ENCODE data around the gene INTS2. TPM values are rescaled to one million over a fixed set of nuclear protein-coding genes. Genes with fewer than 3 reads are reported as not detected.

INTS2 gene
- total RNA-seq, 1 donor from 2014 or later, result 12.7 TPM

DNA sequence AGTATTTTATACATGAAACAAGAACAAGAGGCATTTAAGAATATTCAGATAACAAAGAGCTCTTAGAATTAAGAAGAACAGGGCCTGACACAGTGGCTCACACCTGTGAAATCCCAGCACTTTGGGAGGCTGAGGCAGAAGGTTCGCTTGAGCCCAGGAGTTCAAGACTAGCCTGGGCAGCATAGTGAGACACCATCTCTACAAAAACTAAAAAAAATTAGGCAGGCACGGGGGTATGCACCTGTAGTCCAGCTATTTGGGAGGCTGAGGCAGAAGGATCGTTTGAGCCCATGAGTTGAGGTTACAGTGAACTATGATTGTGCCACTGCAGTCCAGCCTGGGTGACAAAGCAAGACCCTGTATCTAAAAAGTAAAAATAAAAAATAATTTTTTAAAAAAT is 52.0 kb downstream of the INTS2 start:
- no peaks in the 10 kb centered on the region for H3K27me3 ChIP-seq (ENCODE audit: low read depth)
- no peak overlapping the region for H3K27ac ChIP-seq
- H3K4me3 ChIP-seq, result no peak overlapping the region
- DNase-seq (no peak), ATAC-seq (no peak)
- H3K36me3 ChIP-seq, result peaks cover 73% of the 10 kb centered on the region
- TF ChIP-seq, protein P1, sequence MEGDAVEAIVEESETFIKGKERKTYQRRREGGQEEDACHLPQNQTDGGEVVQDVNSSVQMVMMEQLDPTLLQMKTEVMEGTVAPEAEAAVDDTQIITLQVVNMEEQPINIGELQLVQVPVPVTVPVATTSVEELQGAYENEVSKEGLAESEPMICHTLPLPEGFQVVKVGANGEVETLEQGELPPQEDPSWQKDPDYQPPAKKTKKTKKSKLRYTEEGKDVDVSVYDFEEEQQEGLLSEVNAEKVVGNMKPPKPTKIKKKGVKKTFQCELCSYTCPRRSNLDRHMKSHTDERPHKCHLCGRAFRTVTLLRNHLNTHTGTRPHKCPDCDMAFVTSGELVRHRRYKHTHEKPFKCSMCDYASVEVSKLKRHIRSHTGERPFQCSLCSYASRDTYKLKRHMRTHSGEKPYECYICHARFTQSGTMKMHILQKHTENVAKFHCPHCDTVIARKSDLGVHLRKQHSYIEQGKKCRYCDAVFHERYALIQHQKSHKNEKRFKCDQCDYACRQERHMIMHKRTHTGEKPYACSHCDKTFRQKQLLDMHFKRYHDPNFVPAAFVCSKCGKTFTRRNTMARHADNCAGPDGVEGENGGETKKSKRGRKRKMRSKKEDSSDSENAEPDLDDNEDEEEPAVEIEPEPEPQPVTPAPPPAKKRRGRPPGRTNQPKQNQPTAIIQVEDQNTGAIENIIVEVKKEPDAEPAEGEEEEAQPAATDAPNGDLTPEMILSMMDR (IDR thresholded peaks at IDR 0.05), result no peak
- no peaks in the 10 kb centered on the region for H3K9me3 ChIP-seq
- intact Hi-C loops (cut with DNase I), result no loop called here
- no peaks in the 10 kb centered on the region for H3K4me1 ChIP-seq

DNA sequence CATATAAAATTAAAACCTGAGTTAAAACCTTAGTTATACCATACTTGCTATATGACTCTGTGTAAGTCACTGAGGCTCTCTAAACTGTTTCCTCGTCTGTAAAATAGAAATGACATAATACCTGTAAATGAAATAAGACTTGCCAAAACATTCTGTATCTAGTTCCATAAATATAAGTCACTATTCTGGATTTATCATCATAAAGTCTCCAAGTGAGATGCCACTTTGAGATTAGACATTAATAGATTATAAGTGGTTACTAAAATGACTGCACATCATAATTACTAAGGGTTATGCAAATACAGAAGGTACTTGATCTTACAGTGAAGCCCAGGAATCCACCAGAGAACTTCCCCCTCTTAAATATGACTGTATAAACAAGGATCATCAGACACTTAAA is 52.5 kb downstream of the INTS2 start:
- H3K4me1 ChIP-seq, result no peaks in the 10 kb centered on the region
- DNase-seq, result no peak
- no peak overlapping the region for H3K4me3 ChIP-seq
- TF ChIP-seq, protein P1 (IDR thresholded peaks at IDR 0.05), result no peak
- H3K9me3 ChIP-seq, result no peaks in the 10 kb centered on the region
- H3K36me3 ChIP-seq, result peaks cover 72% of the 10 kb centered on the region
- H3K27me3 ChIP-seq (ENCODE audit: low read depth), result no peaks in the 10 kb centered on the region
- peak in 1 of 2 donors; percentile 54 for ATAC-seq
- H3K27ac ChIP-seq, result no peak overlapping the region
- intact Hi-C loops (cut with DNase I), result no loop called here

DNA sequence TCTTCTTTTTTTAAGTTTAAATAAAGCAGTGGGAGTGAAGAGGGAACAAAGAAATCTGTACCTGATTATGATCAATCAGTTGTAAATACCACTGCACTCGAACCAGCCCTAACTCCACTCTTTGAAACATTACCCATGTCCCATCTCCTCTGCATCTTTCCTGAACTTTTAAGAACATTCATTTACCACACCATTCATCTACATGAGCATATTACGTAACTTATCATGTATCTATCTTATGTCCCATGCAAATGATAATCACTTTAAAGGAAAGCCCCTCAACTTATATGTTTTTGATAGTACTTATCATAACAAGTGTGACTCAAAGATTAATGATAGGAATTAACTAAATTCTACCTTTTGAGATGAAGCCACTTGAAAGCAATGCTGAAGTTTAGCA is 53.7 kb downstream of the INTS2 start:
- Histone ChIP-seq H3K36me3 (peaks cover 76% of the 10 kb centered on the region), H3K9me3 (no peaks in the 10 kb centered on the region), H3K4me3 (no peak overlapping the region), H3K27me3 (ENCODE audit: low read depth) (no peaks in the 10 kb centered on the region), H3K27ac (no peak overlapping the region), H3K4me1 (no peaks in the 10 kb centered on the region)
- TF ChIP-seq, protein P1 (IDR thresholded peaks at IDR 0.05), result no peak
- no peak for DNase-seq
- intact Hi-C loops (cut with DNase I), result no loop called here
- no peak for ATAC-seq

DNA sequence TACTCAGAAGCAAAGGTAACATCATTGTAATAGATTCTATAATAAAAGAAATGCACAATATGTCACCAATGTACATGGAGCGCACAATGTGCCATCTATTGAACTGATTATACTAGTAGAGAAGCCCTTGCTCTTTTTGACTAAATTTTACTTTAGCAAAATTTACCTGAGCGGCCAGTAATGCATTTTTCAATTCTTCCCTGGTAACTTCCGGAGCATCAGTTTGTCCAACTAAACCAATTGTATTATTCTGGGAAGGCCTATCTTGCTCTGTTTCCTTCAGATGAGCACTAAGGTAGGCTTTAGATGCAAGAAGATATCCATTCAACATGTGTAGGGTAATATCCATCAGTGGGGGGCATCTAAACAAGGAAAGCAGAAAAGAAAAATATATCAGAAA is 55.7 kb downstream of the INTS2 start:
- H3K4me1 ChIP-seq, result no peaks in the 10 kb centered on the region
- TF ChIP-seq, protein P1 (IDR thresholded peaks at IDR 0.05), result no peak
- H3K9me3 ChIP-seq, result no peaks in the 10 kb centered on the region
- ATAC-seq (no peak), DNase-seq (no peak)
- no peaks in the 10 kb centered on the region for H3K27me3 ChIP-seq (ENCODE audit: low read depth)
- H3K36me3 ChIP-seq, result peaks cover 71% of the 10 kb centered on the region
- H3K27ac ChIP-seq, result no peak overlapping the region
- intact Hi-C loops (cut with DNase I), result no loop called here
- no peak overlapping the region for H3K4me3 ChIP-seq

DNA sequence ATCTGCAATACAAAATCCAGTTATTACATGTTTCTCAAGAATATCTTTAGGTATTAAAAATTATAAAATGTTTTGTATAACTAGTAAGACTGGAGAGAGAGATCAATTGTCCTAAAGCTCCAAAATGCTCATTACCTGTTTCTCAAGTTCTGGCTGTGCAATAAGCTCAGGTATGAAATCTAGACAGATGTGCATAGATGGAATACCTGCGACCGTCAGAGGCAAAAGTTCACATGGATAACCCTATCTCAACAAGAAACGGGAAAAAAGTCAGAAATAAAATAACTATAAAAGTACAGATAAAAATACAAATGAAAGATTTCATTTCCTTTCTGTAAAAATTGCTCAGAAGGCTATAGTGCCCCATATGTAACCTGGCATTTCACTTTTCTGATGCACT is 58.6 kb downstream of the INTS2 start:
- Histone ChIP-seq H3K36me3 (peaks cover 50% of the 10 kb centered on the region), H3K27ac (no peak overlapping the region), H3K9me3 (no peaks in the 10 kb centered on the region), H3K4me3 (no peak overlapping the region), H3K27me3 (ENCODE audit: low read depth) (no peaks in the 10 kb centered on the region), H3K4me1 (peaks cover 3% of the 10 kb centered on the region)
- ATAC-seq (no peak), DNase-seq (no peak)
- intact Hi-C loops (cut with DNase I), result no loop called here
- TF ChIP-seq, protein P1 (IDR thresholded peaks at IDR 0.05), result no peak

DNA sequence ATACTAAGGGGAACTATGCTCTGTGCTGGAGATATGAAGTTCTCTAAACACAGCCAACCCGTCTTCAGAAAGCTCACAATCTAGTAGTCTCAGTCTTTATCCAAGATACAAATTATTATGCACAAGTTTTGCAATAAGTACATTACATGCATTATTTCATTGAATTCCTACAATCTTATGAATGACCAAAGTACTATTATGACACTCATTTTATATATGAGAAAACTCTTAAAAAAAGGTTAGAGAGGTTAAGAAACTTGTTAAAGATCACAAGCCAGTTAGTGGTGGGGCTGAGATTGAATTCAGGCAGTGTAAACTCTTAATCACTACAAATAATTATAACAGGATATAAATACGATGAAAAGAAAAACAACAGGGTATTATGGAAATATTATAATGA is 59.7 kb downstream of the INTS2 start:
- peaks cover 5% of the 10 kb centered on the region for H3K4me1 ChIP-seq
- no peak overlapping the region for H3K27ac ChIP-seq
- no peak for ATAC-seq
- intact Hi-C loops (cut with DNase I), result no loop called here
- TF ChIP-seq, protein P1 (IDR thresholded peaks at IDR 0.05), result no peak
- no peaks in the 10 kb centered on the region for H3K27me3 ChIP-seq (ENCODE audit: low read depth)
- H3K4me3 ChIP-seq, result no peak overlapping the region
- H3K36me3 ChIP-seq, result peaks cover 47% of the 10 kb centered on the region
- no peak for DNase-seq
- no peaks in the 10 kb centered on the region for H3K9me3 ChIP-seq
